Astrocyte (in vitro differentiated cells and primary cell): ENCODE measurements around the gene GSS. TPM values are rescaled to one million over a fixed set of nuclear protein-coding genes. Genes with fewer than 3 reads are reported as not detected.
"Not testable (repeated sequence)": the region's sequence is repeated elsewhere in the genome, so short reads cannot be mapped to it uniquely, and the experiment has no call there.

Source experiments
- DNase-seq: peaks from one replicate; pipeline ENCODE4 v3.0.0-alpha.2; 2010; ENCODE audit warnings: low read depth
- FAIRE-seq: peaks from 2 replicates; lab custom pipeline; 2011; peaks lifted over from hg19 to GRCh38; lab: Jason Lieb, UNC
- H2AFZ ChIP-seq: 2 replicates; pipeline ENCODE4 v1.6.0; 2012; ENCODE audit warnings: low read depth, low read length, inconsistent platforms
- H3K27ac ChIP-seq: 2 replicates; pipeline ENCODE4 v1.5.1; 2011; ENCODE audit warnings: low read depth, low read length, inconsistent platforms
- H3K27me3 ChIP-seq: 2 replicates; pipeline ENCODE4 v1.6.0; 2011; ENCODE audit warnings: low read length, inconsistent platforms; ENCODE audit not compliant: insufficient read depth
- H3K36me3 ChIP-seq: 2 replicates; pipeline ENCODE4 v1.5.1; 2011; ENCODE audit warnings: low read length, inconsistent platforms; ENCODE audit not compliant: insufficient read depth
- H3K4me1 ChIP-seq: 2 replicates; pipeline ENCODE4 v1.5.1; 2011; ENCODE audit warnings: low read length, inconsistent platforms; ENCODE audit not compliant: insufficient read depth
- H3K4me2 ChIP-seq: 2 replicates; pipeline ENCODE4 v1.6.0; 2012; ENCODE audit warnings: low read length, inconsistent platforms
- H3K4me3 ChIP-seq: 2 replicates; pipeline ENCODE4 v1.5.1; 2011; ENCODE audit warnings: low read depth, mild to moderate bottlenecking, low read length, inconsistent platforms; ENCODE audit not compliant: insufficient read depth
- H3K79me2 ChIP-seq: 2 replicates; pipeline ENCODE4 v1.6.0; 2012; ENCODE audit warnings: mild to moderate bottlenecking, low read length, inconsistent platforms; ENCODE audit not compliant: insufficient read depth
- H3K9ac ChIP-seq: 2 replicates; pipeline ENCODE4 v1.6.0; 2012; ENCODE audit warnings: mild to moderate bottlenecking, low read length, inconsistent platforms
- H3K9me3 ChIP-seq: 2 replicates; pipeline ENCODE4 v1.5.1; 2012; ENCODE audit warnings: low read depth, mild to moderate bottlenecking, low read length, inconsistent platforms; ENCODE audit not compliant: insufficient read depth
- H4K20me1 ChIP-seq: 2 replicates; pipeline ENCODE4 v1.6.0; 2012; ENCODE audit warnings: low read length, inconsistent platforms; ENCODE audit not compliant: insufficient read depth
- H3K27ac Mint-ChIP-seq: one replicate; pipeline ENCODE4 v1.8.0; 2021; ENCODE audit warnings: mild to moderate bottlenecking, mixed read lengths; ENCODE audit not compliant: unreplicated experiment
- H3K27me3 Mint-ChIP-seq: one replicate; pipeline ENCODE4 v1.8.0; 2021; ENCODE audit warnings: low read depth, mixed read lengths; ENCODE audit not compliant: unreplicated experiment
- H3K36me3 Mint-ChIP-seq: one replicate; pipeline ENCODE4 v1.8.0; 2021; ENCODE audit warnings: low read depth, mixed read lengths; ENCODE audit not compliant: unreplicated experiment
- H3K4me1 Mint-ChIP-seq: one replicate; pipeline ENCODE4 v1.8.0; 2021; ENCODE audit warnings: low read depth, mixed read lengths; ENCODE audit not compliant: unreplicated experiment
- H3K4me3 Mint-ChIP-seq: one replicate; pipeline ENCODE4 v1.8.0; 2021; ENCODE audit warnings: mild to moderate bottlenecking, moderate library complexity, mixed read lengths; ENCODE audit not compliant: unreplicated experiment
- H3K9me3 Mint-ChIP-seq: one replicate; pipeline ENCODE4 v1.8.0; 2021; ENCODE audit warnings: mild to moderate bottlenecking, mixed read lengths; ENCODE audit not compliant: unreplicated experiment
- EZH2 ChIP-seq: IDR thresholded peaks from 2 replicates; pipeline ENCODE4 v1.6.1; 2012; ENCODE audit warnings: mild to moderate bottlenecking, low read length, inconsistent platforms; ENCODE audit not compliant: insufficient read depth
- microRNA-seq: library from miRNA; unstranded; fragments of <30 nt; microRNA quantifications from one replicate; pipeline ENCODE4 v1.2.0, GENCODE V29; 2020
- total RNA-seq: library from RNA; stranded (reverse); gene quantifications from 2 replicates; pipeline ENCODE4 v1.2.1, GENCODE V29; 2021
- TF ChIP-seq, protein P1 (sequence below): IDR thresholded peaks from 2 replicates; pipeline ENCODE4 v1.5.1; 2011; ENCODE audit warnings: low read depth, mild to moderate bottlenecking, inconsistent platforms, low read length, moderate library complexity; ENCODE audit not compliant: insufficient read depth

The GSS gene
- total RNA-seq, 1 donor from 2014 or later, result 44.6 TPM

DNA sequence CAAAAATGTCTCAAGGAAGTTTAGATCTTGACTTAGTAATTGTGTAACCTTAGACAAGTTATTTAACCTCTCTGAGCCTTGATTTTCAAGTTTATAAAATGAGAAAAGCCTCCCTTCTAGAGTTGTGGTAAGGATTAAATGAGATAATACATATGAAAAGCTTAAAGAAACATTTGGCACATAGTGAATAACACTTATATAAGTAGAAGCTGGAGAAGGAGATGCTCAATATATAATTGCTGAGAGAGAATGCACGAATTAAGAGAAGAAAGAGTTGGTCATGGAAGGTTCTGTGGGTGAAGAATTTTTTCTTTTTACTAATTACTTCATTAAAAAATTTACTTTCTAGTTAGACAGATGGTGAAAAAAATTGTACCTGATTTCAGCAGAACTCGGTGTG lies 73.9 kb downstream of the GSS start:
- Mint-ChIP-seq H3K4me1 (peaks cover 4% of the 10 kb centered on the region), H3K36me3 (no peaks in the 10 kb centered on the region), H3K27ac (no peak overlapping the region), H3K27me3 (peaks cover 2% of the 10 kb centered on the region), H3K9me3 (no peaks in the 10 kb centered on the region), H3K4me3 (no peak overlapping the region)
- Histone ChIP-seq H3K4me2 (no peak overlapping the region), H2AFZ (no peak overlapping the region), H3K9ac (no peak overlapping the region), H3K4me1 (peaks cover 5% of the 10 kb centered on the region), H3K4me3 (no peak overlapping the region), H3K9me3 (no peaks in the 10 kb centered on the region), H3K79me2 (peaks cover 4% of the 10 kb centered on the region), H3K27ac (no peak overlapping the region), H3K36me3 (no peaks in the 10 kb centered on the region), H3K27me3 (no peaks in the 10 kb centered on the region), H4K20me1 (peaks cover 7% of the 10 kb centered on the region)
- DNase-seq, result no peak
- TF ChIP-seq EZH2, result no peak
- TF ChIP-seq, protein P1, sequence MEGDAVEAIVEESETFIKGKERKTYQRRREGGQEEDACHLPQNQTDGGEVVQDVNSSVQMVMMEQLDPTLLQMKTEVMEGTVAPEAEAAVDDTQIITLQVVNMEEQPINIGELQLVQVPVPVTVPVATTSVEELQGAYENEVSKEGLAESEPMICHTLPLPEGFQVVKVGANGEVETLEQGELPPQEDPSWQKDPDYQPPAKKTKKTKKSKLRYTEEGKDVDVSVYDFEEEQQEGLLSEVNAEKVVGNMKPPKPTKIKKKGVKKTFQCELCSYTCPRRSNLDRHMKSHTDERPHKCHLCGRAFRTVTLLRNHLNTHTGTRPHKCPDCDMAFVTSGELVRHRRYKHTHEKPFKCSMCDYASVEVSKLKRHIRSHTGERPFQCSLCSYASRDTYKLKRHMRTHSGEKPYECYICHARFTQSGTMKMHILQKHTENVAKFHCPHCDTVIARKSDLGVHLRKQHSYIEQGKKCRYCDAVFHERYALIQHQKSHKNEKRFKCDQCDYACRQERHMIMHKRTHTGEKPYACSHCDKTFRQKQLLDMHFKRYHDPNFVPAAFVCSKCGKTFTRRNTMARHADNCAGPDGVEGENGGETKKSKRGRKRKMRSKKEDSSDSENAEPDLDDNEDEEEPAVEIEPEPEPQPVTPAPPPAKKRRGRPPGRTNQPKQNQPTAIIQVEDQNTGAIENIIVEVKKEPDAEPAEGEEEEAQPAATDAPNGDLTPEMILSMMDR, result no peak
- FAIRE-seq, result no peak

DNA sequence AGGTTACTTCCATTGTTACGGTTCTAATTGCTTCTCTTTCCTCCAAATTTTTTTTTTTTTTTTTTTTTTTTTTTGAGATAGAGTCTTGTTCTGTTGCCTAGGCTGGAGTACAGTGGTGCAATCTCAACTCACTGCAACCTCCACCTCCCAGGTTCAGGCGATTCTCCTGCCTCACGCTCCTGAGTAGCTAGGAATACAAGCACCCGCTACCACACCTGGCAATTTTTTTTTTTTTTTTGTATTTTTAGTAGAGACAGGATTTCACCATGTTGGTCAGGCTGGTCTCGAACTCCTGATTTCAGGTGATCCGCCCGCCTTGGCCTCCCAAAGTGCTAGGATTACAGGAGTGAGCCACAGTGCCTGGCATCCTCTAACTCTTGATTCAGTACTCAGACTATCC lies 74.6 kb downstream of the GSS start:
- not testable (repeated sequence) for H2AFZ ChIP-seq, H4K20me1 ChIP-seq, H3K4me3 ChIP-seq, H3K9me3 Mint-ChIP-seq, H3K36me3 Mint-ChIP-seq, H3K4me1 Mint-ChIP-seq, H3K79me2 ChIP-seq, H3K4me2 ChIP-seq, H3K27ac Mint-ChIP-seq, DNase-seq, H3K4me3 Mint-ChIP-seq, H3K9ac ChIP-seq, FAIRE-seq, H3K9me3 ChIP-seq, H3K4me1 ChIP-seq, H3K27me3 ChIP-seq, H3K27ac ChIP-seq, H3K36me3 ChIP-seq, H3K27me3 Mint-ChIP-seq

DNA sequence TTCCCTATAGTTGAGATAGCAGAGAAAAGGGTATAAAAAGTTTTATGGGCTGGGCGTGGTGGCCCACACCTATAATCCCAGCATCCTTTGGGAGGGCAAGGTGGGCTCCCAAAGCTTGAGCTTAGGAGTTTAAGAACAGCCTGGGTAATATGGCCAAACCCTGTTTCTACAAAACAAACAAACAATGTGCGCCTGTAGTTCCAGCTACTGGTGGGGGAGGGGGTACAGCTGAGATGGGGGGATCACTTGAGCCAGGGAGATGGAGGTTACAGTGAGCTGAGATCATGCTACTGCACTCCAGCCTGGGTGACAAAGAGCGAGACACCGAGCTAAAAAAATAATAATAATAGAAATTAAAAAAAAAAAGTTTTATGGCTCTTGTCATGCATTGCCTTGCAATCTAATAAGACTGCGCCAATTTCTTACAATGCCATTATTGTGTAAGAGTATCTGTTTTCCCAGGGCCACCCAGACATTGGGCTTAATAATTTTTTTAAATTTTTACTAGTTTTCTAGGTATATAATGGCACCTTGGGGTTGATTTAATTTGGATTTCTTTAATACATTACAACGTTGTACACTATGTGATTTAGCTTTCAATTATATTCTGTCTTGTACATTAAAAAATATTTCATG lies 75.3 kb downstream of the GSS start:
- Histone ChIP-seq H3K9ac (no peak overlapping the region), H3K4me1 (peaks cover 11% of the 10 kb centered on the region), H4K20me1 (peaks cover 7% of the 10 kb centered on the region), H3K9me3 (no peaks in the 10 kb centered on the region), H3K4me2 (no peak overlapping the region), H2AFZ (no peak overlapping the region), H3K79me2 (peaks cover 4% of the 10 kb centered on the region), H3K4me3 (no peak overlapping the region), H3K36me3 (no peaks in the 10 kb centered on the region), H3K27me3 (no peaks in the 10 kb centered on the region), H3K27ac (no peak overlapping the region)
- FAIRE-seq (no peak), DNase-seq (no peak)
- Mint-ChIP-seq H3K27ac (no peak overlapping the region), H3K9me3 (no peaks in the 10 kb centered on the region), H3K27me3 (peaks cover 2% of the 10 kb centered on the region), H3K4me1 (peaks cover 4% of the 10 kb centered on the region), H3K36me3 (no peaks in the 10 kb centered on the region), H3K4me3 (no peak overlapping the region)
- TF ChIP-seq, protein P1, result no peak
- no peak for TF ChIP-seq EZH2

Small RNA genes within 50 kb of the gene (microRNA-seq; reads per million reads assigned to microRNA genes)
- gene MIR499A (not detected), gene MIR499B (not detected)

Other genes starting within 250 kb of the GSS start
- 21.1 and 21.2 TPM in 2 replicates for gene NCOA6, start 130.2 kb downstream of the GSS start, total RNA-seq
- gene GGT7, start 83.0 kb downstream of the GSS start, total RNA-seq, result 15.6 and 17.3 TPM in 2 replicates
- 16.9 and 18.7 TPM in 2 replicates for gene ACSS2, start 79.2 kb downstream of the GSS start, total RNA-seq
- gene MYH7B, start 62 bp upstream of the GSS start, total RNA-seq, result 0.05 and 0.11 TPM in 2 replicates
- gene TRPC4AP, start 137.0 kb upstream of the GSS start, total RNA-seq, result 92.0 and 92.6 TPM in 2 replicates
- gene EDEM2, start 191.5 kb upstream of the GSS start, total RNA-seq, result 32.5 and 33.4 TPM in 2 replicates
- 36.2 and 39.5 TPM in 2 replicates for gene PROCR, start 216.3 kb upstream of the GSS start, total RNA-seq